ENCODE results near the gene CDC42EP3.

CDC42EP3 gene

DNA sequence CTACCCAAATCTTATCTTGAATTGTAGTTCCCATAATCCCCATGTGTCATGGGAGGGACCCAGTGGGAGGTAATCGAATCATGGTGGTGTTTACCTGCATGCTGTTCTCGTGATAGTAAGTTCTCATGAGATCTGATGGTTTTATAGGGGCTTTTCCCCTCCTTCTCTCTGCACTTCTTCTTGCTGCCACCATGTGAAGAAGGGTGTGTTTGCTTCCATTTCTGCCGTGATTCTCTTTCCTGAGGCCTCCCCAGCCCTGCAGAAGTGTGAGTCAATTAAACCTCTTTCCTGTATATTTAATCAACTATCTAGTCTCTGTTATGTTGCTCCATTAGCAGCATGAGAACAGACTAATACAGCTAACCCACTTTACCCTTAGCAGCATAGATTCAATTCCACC lies 37.6 kb downstream of the CDC42EP3 start:
- no peak for FAIRE-seq

DNA sequence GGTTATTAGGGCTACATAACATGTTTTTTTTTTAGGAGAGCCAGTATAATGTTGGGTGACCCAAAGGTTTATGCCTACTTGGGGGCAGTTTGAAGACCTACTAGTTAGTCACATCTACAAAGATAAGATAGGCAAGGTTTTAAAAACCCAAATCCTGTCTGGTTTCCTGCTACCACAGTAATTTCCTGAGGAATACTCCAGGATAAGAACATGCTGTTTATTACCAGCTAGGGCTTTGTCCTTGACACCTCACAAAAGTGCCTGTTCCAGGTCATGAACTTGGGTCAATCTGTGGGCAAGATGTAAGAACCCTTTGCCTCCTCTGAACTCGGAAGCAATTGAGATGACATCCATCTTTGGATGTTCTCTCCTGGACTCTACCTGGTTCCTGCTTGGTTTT lies 38.2 kb downstream of the CDC42EP3 start:
- no peak for FAIRE-seq

DNA sequence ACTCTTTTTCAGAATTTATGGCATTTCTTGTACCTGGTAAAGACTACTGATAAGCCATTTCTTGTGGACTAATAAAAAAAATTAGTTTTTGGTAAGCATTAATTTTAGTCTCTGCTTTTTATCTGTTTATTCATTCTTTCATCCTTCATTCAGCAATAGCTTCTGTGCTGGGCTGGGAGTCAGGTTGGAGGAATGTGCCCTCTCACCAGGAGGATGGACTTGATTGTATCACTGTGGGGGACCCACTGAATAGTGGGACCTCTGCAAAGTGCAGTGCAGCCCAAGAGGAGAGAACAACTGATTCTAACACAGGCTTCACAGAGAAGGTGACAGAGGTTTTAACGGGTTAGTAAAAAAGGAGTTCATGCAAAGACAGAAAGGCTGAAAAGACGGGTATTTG lies 39.1 kb downstream of the CDC42EP3 start:
- no peak for FAIRE-seq

DNA sequence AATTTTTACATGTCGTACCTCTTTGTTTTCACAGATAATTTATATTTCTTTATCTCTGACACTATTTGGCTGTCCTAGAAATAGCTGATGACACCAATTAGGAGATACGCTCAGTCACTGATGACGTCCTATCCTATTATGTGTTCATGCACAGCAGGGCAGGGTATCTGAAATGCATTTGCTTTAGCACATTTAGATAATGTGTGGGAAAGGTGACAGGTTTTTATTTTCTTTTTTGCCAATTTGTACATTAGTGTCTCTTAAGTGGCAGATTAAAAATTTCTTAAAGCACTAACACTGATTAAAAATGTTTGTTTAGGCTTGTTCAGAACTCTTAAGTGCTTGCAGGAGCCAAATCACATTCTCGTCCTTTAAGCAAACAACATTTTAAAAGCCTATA lies 39.7 kb downstream of the CDC42EP3 start:
- no peak for FAIRE-seq

DNA sequence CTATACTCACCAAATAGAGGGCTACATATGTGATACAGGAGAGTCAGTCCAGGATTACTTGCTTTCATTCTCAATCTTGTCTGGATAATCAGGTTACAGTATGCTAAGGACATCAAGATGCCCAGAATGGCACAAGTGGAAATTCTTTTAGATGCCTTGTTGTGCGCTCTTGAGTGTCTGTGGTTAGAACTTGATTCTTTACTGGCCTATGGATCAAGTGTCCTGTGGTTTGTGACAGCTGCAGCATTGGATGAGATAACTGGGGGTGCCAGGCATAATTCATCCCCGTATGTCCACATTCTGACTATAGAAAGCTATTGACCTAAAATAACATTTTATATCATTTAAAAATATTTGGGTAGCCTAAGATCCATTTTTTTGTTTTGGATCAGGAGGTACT lies 40.1 kb downstream of the CDC42EP3 start:
- no peak for FAIRE-seq

DNA sequence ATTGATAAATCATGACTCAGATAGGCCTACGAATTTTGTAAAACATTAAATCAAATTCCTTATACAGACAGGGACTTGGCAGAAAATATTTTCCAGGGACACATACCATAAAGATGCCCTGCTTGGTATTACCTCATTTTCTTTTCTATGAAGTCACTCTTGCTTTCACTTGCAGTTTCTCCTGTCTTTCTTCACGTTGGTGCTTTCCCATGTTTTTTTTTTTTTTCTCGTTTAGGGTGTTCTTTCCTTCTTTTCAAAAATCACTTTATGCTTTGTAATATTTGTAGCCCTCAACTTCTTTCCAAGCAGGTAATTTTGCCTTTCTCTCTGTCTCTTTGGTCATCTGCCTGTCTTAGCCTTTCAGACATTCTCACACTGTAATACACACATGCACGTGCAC lies 40.7 kb downstream of the CDC42EP3 start:
- FAIRE-seq: no peak

DNA sequence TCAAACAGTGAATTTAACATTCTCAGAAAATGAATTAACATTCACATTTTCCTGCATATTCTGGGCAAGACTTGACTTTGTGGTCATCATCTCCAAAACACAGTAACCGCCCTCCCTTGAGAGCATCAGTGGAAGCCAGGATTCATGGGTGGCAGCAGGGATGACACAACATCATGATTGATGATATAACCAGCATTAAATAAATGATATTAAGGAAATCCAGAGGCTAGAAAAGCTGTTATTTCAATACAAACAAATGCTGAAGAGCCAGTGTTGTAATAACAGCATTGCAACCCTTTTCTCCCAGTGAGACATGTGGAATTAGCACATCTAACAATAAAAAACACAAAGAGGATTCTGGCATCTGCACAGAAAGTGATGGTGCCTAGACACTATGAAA lies 41.1 kb downstream of the CDC42EP3 start:
- no peak for FAIRE-seq

DNA sequence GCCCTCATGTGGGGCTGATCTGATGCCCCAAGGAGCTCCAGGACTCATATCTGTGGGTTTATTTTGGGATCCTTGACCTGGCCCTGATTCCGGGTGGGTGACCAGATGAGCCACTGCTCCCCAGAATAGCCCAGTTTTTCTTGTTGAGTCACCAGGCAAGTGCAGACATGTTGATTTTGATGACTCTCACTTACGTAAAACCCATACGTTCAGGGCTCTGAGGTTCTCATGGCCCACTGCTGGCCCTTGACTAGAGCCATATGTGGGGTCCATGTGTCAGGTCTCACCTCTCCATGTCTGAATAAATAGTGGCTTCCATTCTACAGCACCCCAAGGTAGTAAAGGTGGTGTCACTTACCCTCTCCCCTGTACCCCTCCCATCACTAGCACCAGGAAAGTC lies 41.9 kb downstream of the CDC42EP3 start:
- no peak for FAIRE-seq

DNA sequence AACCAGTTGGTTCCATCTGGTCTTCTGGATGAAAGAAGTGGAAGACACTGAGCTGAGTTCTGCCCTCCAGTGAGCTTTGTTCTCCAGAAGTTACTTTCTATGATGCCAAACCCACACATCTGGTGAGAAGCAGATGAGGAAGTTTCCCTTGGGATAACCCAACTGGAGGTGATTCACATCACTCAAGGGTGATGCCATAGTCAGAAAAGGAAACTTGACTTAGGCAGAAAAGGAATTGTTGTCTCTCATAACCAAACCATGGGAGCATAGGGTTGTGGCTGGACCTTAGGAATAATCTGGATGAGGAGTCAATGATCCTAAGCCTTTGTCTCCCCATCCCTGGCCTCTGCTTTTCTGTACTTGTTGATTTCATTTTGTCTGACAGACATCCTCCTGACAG lies 43.7 kb downstream of the CDC42EP3 start:
- FAIRE-seq: no peak

DNA sequence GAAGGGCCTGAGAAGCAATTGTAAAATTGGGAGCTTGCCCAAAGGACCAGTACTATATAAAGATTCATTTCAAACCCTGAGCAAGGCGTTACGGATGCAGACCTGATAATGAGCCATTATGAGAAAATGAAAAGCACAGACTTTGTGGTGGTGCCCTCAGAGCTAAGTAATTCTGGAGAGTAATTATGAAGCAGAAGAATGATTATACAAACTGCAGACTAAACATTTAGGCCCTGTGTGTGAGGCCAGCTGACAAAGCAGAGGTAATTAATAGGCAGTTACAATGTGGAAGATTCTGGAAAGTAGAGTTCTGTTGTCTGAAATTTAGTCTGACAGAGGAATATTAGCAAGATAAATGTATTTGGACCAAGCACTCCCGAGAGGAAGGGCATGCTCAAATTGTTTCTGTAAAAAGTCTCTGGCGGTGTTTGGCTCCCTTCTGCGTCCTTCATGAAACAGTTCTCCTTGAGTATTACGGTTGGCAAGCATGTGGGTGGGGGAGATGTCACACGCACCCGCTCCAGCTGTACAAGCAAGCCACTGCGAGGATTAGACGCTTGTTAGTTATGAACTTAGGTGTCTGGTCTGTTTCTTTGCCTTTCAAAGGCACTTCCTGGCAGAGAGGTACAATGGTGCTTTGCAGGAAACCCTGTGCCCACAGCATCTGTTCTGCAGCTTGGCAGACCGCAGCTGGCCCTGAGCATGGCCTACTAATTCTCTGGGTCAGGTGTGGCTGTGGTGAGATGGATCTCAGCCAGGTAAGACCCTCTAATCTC lies 45.5 kb downstream of the CDC42EP3 start:
- no peak for FAIRE-seq

DNA sequence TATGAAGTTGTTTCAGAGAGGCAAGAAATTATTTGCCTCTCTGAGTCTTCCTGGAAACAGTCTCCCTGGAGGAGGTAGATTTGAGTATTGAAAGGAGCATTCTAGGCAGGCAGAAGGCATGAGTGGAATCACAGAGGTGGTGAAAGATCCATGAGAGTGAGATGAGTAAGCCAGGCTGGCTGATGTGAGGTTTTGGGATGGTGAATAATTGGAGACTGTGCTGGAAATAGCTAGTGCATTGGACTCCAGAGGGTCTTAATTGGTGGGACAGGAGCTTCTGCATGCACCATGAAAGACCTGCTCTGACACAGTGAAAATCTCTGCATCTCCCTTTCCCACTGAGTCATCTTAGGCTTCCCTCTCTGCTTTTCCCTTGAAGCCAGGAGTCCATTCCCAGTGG lies 46.3 kb downstream of the CDC42EP3 start:
- no peak for FAIRE-seq

DNA sequence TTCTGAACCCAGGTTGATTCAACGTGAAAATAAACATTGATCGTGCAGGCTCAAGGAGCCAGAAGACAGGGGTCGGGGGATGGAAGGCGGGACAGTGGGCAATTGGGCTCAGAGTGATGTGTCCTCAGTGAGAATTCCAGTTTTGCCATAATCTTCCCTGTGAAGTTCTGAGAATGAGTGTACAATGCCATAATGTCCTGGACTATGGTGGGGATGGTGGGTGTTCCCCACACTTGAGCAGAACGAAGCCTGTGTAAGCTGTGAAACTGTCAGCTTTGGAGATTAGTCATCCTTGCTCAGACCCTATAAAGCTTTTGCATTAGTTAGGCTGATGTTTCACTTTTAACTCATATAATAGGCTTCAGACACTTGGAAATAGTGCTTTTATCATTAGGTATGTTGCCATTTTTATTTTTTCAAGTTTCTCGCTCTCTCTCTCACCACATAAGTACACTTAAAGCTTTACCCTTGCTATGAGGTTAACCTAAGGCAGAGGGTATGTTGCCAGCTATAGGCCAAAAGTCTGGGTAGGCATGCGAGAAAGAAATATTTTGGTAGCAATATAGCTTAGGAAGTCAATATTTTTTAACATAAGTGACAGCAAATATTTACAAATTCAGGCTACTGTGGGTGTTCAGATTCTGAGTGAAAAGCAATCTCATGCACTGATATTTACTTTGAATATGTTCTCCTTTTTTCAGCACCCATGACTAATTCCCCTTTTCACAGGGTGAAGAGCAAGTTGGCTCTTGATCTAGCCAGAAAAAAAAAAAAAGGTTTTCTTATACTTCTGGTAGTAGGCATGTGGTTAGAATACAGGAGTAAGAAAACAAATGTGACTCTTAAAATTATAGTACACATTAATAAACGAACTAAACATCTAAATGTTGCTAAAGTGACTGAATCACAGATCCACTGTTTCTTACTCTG lies 47.2 kb downstream of the CDC42EP3 start:
- no peak for FAIRE-seq

DNA sequence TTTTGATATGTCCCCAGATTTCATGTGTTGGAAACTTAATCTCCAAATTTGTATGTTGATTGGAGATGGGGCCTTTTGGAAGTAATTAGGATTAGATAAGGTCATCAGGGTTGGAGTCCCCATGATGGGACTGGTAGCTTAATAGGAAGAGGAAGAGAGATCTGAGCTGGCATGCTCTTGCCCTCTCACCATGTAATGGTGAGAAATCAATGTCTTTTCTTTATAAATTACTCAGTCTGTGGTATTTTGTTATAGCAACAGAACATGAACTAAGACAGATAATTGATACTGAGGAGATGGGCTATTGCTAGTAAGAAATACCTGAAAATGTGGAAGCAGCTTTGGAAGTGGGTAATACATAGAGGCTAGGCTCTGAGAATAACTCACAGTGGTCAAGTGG lies 48.0 kb downstream of the CDC42EP3 start:
- FAIRE-seq: no peak

DNA sequence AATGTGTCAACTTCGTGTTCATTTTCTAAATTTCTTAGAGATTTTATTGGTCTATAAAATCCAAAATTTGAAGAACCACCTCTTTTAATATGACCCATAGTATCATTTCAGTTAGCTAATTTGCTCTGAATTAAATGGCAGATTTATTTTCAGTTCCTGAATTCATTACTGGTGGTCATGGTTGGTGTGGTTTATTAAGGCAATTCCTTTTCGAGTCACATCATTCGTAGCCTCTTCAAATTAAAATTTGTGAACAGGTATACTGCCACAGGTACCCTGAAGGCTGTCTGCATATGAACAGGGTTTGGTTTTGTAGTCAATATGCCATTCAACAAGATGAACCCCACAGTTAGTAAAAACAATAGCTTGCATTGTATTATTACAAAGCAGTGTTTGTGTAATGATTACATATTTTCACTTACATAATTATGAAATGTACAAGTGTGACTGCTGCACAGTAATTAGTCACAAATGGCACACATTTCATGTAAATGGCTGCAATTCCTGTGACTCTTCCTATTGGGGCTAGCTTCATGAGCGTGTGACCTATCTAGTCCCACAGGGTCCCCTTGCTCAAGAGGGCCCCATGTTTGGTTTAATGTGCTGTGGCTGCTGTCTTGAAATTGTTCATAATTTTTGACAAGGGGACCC lies 48.9 kb downstream of the CDC42EP3 start:
- no peak for FAIRE-seq

DNA sequence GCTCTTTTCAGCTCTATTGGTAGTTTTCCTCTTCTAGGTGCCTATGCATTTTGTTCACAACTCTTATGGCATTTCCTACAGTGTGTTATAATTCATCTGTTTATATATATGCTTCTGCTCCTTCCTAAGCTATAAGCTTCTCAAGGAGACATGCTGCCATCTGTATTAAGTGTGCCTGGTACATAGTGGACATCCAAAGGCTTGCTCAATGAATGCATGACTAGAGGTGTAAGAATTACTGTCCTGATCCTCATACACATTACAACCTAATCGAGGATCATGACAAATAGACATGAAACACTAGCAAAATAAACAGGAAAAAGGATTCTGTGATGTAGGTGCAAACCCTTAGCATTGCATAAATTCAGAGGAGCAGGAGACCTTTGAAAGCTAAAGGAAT lies 50.2 kb downstream of the CDC42EP3 start:
- no peak for FAIRE-seq

DNA sequence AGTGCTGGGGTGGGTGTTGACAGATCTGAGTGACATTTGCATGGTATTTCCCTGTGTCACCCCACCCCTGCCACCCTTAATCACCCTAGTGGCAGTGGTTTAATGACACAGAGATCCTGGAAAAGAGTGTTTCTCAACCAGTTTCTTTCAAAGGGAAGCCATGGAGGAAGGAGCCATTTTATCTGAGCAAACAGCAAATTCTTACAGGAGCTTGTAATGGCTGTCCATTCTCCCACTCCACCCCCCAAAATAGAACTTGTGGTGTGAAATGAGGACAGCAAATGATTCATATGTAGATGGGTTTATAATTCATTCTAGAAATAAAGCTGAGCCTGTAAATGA lies 51.5 kb downstream of the CDC42EP3 start:
- FAIRE-seq: no peak

DNA sequence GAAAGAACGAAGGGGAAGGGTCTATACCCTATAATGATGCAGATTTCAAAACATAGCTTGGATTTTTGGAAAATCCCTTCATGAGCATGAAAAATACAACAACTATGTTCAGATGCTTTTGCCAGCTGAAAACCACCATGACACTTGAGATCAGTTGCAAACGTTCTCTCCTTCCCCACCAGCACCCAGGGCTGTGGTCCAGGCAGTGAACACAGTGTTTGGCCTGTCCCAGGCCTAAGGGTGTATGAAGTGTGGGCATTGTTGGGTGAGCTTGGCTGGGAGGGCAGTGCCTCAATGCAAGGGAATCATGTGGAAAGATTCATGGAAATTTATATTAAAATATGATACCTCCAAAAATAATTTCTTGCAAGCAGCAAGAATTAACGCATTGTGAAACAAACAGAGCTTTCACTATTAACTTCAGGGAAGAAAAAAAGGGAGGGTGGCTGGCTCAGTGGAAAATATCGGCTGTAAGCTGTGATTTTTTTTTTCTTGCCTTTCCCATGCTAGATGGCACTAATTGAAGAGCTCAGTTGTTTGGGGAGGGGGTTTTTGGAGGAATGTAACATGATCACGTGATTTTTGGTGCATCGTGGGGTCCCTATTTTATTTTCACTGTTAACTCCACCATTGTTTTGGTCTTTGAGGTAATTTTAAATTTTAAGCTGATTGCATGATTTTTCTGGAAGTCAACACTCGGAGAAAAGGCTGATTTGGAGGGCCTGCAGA lies 52.0 kb downstream of the CDC42EP3 start:
- no peak for FAIRE-seq

DNA sequence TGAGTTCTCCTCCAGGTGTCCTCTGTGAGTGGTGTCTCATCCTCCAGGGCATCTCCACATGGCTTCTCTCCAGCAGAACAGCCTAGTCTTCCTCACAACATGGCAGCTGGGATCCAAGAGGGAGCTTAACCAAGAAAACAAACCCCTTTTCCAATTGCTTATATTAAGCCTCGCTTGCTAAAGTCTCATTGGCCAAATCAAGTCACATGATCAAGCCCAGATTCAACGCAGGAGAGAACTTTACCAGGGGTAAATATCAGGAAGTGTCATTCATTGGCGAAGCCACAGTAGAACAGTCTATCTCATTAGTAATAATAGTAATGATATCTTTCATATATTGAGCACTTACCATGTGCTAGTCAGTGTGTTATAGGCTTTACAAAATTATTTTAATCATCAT lies 53.1 kb downstream of the CDC42EP3 start:
- FAIRE-seq: no peak

DNA sequence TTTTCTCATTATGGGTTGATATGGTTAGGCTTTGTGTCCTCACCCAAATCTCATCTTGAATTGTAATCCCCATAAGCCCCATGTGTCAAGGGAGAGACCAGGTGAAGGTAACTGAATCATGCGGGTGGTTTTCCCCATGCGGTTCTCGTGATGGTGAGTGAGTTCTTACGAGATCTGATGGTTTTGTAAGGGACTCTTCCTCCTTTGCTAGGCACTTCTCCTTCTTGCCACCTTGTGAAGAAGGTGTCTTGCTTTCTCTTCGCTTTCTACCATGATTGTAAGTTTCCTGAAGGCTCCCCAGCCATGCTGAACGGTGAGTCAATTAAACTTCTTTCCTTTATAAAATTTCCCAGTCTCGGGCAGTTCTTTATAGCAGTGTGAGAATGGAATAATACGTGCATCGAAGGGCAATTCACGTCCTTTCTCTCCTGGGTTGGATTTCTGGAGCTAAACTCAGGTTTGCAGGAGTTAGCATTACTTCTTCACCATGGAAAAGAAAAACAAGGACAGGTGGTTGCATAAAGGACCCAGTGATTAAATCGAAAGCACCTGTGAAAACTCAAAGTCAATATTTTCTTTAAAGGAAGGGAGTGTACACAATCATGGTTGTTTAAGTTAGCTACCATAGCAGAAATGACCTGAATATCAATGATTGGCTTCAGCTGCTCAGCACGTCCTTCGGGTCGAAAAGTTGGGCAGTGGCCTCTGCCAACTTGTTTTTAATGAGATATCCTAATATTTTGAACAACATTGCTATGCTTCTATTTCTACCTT lies 54.1 kb downstream of the CDC42EP3 start:
- no peak for FAIRE-seq

DNA sequence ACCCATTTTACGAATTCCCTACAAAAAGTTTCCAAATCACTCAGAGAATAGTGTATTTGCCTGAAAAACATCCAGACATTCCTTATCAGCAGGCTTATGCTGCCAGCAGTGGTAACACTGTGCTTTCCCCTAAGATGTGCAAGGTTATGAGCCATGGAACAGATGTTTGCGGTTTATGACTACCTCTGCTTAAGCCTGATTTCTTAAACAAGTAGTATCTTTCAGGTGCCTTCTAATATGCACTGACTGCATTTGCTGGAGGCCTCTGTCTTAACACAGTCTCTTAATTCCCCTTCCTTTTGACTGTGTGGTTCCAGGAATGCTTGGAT lies 54.8 kb downstream of the CDC42EP3 start:
- no peak for FAIRE-seq

DNA sequence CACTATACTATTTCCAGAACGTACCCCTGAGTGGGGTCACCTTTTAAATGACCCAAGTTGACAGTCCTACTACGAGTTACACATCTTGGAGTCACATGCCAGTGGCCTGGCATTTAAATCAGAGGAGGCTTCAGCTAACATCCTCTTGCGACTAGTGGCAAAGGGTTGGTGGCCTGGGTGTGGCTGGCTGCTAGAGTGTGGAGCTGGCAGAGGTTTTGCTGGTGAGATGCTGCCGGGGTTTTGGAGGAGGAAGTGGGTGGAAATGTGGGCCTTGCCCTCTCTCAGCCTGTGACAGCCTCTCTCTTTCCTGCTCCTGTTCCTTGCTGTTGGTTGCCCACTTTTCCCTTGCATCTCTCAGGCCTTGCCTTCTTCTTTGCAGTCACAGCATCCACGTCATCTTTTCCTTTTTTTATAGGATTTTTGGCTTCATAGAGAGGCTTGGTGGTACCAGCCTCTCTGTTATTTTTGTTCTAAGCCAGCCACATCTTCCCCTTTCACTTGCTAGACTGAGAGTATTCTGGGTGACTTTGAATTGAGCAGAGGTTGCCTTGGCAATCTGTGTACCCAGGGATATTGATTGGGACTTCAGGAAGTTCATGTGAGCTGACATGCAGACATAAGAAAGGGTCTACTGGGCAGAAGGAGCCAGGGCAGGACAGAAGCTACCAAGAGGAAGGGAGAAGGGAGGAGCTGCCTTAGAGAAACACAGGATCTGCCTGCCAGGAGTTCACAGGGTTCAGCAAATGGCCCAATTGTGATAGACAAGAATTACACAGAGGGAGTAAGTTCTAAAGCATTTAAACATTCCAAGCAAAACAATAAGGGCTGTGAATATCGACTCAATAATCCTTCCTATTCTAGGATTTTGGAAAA lies 55.4 kb downstream of the CDC42EP3 start:
- no peak for FAIRE-seq
